Tibial nerve (tissue), 4 donors: Measurements from ENCODE around the gene ANKS1A. TPM values are rescaled to one million over a fixed set of nuclear protein-coding genes. Genes with fewer than 3 reads are reported as not detected.

Experiments used
- DNase-seq, 2 donors: peaks; one replicate each; pipeline ENCODE4 v3.0.0-alpha.2; 2019; ENCODE audit warnings: low spot score in 2 of 2
- H3K27ac ChIP-seq, 4 donors: fragments of 200-600 bp; sonication (generic) in 3 of 4; one replicate each; pipeline ENCODE4 v1.5.1; 2017 to 2019; ENCODE audit warnings: mild to moderate bottlenecking in 1 of 4
- H3K27me3 ChIP-seq, 2 donors: fragments of 200-600 bp; sonication (generic) in 1 of 2; one replicate each; pipeline versions ENCODE4 v1.5.1 to v1.6.0; 2017 to 2019
- H3K36me3 ChIP-seq, 3 donors: fragments of 200-600 bp; sonication (generic); one replicate each; pipeline ENCODE4 v1.5.1; 2018 to 2019
- H3K4me1 ChIP-seq, 4 donors: fragments of 200-600 bp; sonication (generic) in 3 of 4; one replicate each; pipeline ENCODE4 v1.5.1; 2017 to 2019
- H3K4me3 ChIP-seq, 4 donors: fragments of 200-600 bp; sonication (generic) in 3 of 4; one replicate each; pipeline ENCODE4 v1.5.1; 2017 to 2019; ENCODE audit warnings: mild to moderate bottlenecking in 1 of 4, moderate library complexity in 1 of 4
- H3K9me3 ChIP-seq, 4 donors: fragments of 200-600 bp; sonication (generic) in 3 of 4; one replicate each; pipeline ENCODE4 v1.5.1; 2017 to 2019
- CTCF ChIP-seq, 5 experiments: fragments of 200-600 bp in 3 of 5; fragments of 450-650 bp in 2 of 5; sonication (generic) in 3 of 5; IDR thresholded peaks; one replicate each; pipeline ENCODE4 v1.5.1; 2016 to 2019; ENCODE audit warnings: antibody characterized with exemption in 5 of 5, mild to moderate bottlenecking in 3 of 5, moderate library complexity in 2 of 5
- EP300 ChIP-seq, 2 donors: sonication (generic); formaldehyde crosslinking; IDR thresholded peaks; one replicate each; pipeline ENCODE4 v1.6.1; 2017; ENCODE audit warnings: antibody characterized with exemption in 2 of 2, mild to moderate bottlenecking in 1 of 2
- POLR2A ChIP-seq, 2 donors: fragments of 450-650 bp; IDR thresholded peaks; one replicate each; pipeline ENCODE4 v1.6.1; 2017; ENCODE audit warnings: antibody characterized with exemption in 2 of 2, mild to moderate bottlenecking in 2 of 2, moderate library complexity in 2 of 2
- WGBS, 2 donors: methylation state at CpG; one replicate each; pipeline ENCODE4 v1.1.5; 2018; 5-methylcytosine and 5-hydroxymethylcytosine counted together
- total RNA-seq, 4 donors: library from RNA; depleted of rRNA; stranded (reverse); fragments of >200 nt; gene quantifications; one replicate each; pipeline ENCODE4 v1.1.0, GENCODE V29; 2016

The ANKS1A gene
- total RNA-seq, 4 donors from 2014 or later, result 39.3 to 55.9 (median 44.0) TPM

DNA sequence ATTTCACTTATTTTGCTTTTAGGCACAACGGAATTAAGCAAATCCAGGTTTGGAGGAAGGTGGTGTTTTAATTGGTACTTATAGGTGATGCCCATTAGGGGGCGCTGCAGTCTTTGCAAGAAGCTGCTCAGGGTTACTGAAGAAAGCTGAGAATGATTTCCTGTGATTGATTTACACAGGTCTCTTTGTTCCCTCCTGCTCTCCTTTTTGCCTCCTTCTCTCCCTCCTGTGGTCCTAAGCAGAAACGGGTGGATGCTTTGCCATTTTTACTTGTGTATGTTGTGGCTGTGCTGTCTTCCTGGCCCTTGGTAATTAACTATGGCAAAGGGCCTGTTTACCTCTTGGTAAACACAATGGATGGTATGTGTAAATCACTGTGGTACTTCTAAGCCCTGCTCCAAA is 97.8 kb downstream of the ANKS1A start:
- peak overlapping the region in 2 of 4 donors; percentile 20 to 66 for H3K27ac ChIP-seq
- peaks cover 0 to 53% (median 12%) of the 10 kb centered on the region in 3 donors for H3K36me3 ChIP-seq
- TF ChIP-seq POLR2A (IDR thresholded peaks at IDR 0.05), result no peak
- peak; percentile 69 to 95 (median 82) for TF ChIP-seq CTCF (IDR thresholded peaks at IDR 0.05)
- peak in 1 of 2 donors; percentile 47 for TF ChIP-seq EP300 (IDR thresholded peaks at IDR 0.05)
- H3K4me3 ChIP-seq, result no peak overlapping the region
- WGBS, 2 donors, result 6 to 11% methylated on average over 3 of the region's 3 CpGs
- H3K9me3 ChIP-seq, result no peaks in the 10 kb centered on the region
- peaks cover 0 to 19% (median 2%) of the 10 kb centered on the region in 4 donors for H3K4me1 ChIP-seq
- peak; percentile 21 to 48 for DNase-seq
- no peaks in the 10 kb centered on the region for H3K27me3 ChIP-seq

DNA sequence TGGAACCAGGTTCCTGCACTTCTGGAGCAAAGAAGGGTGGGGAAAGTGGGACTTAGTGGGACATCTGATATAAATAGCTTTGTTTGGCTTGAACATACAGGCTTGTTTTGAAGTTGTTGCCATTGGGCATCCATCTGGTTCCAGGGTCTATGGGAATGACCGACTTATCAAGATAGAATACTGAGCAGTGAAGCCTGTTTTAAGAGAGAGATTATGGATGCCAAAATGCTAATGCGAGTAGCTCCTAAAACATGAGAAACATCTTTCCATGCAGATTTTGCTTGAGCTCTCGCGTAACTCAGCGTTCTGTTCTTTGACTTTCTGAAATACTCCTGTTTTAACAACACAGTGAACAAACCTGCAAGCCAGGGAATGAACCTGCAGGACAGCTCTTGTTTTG is 98.5 kb downstream of the ANKS1A start:
- Histone ChIP-seq H3K27ac (peak overlapping the region in 2 of 4 donors; percentile 20 to 66), H3K4me3 (no peak overlapping the region), H3K9me3 (no peaks in the 10 kb centered on the region), H3K4me1 (peaks cover 0 to 19% (median 2%) of the 10 kb centered on the region in 4 donors), H3K27me3 (no peaks in the 10 kb centered on the region), H3K36me3 (peaks cover 0 to 53% (median 5%) of the 10 kb centered on the region in 3 donors)
- TF ChIP-seq EP300 (IDR thresholded peaks at IDR 0.05) (no peak), CTCF (IDR thresholded peaks at IDR 0.05) (no peak), POLR2A (IDR thresholded peaks at IDR 0.05) (no peak)
- DNase-seq, result no peak
- 93 to 98% methylated on average over 5 of the region's 5 CpGs for WGBS, 2 donors

DNA sequence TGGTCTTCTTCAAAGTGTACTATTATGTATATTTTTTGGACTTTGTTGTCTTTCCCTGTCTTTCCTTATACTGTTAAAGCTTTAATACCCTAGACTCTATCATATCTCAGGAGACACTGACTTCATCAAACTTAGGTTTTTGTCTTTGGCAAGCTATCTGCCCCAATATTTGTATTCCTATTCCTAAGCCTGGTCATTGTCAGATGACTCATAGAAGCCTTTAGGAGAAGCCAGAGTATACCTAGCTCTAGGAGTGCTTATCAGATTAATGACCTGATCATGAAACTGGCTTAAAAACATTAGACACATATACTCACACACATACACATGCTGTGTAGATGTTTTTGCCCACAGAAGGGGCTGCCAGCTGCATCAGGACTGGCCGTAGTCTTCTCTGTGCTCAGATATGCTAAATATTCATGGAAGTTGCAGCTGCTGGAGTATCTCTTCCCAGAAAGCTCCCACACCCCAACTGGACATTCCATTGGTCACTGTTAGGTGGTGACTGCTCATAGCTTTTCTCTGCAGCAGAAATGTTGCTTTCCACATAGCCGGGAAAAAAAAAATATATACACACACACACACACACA is 102.0 kb downstream of the ANKS1A start:
- Histone ChIP-seq H3K9me3 (no peaks in the 10 kb centered on the region), H3K4me1 (peaks cover 0 to 19% (median 2%) of the 10 kb centered on the region in 4 donors), H3K27me3 (no peaks in the 10 kb centered on the region), H3K36me3 (peaks cover 0 to 45% (median 0%) of the 10 kb centered on the region in 3 donors), H3K27ac (peak overlapping the region in 2 of 4 donors; percentile 2 to 34), H3K4me3 (no peak overlapping the region)
- DNase-seq, result no peak
- 49 to 52% methylated on average over 2 of the region's 2 CpGs for WGBS, 2 donors
- TF ChIP-seq POLR2A (IDR thresholded peaks at IDR 0.05) (no peak), CTCF (IDR thresholded peaks at IDR 0.05) (no peak), EP300 (IDR thresholded peaks at IDR 0.05) (no peak)

DNA sequence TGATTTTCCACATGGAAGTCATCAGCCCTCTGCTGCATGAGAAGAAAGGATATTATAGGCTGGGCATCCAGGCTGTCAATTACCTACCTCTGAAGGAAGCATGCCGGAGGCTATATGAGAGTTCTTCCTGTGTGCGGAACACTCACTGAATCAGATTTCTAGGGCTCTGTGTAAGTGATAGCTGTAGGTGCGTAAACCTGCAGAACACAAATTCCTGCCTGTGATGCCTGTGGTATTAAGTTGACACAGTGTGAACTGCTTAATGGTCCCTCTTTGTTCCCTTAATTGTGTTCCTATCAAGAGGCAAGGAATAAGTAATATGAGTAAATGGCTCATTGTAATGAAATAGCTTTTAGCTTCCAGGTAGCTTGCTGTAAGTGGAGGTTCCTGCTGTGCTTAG is 103.3 kb downstream of the ANKS1A start:
- TF ChIP-seq EP300 (IDR thresholded peaks at IDR 0.05) (no peak), POLR2A (IDR thresholded peaks at IDR 0.05) (no peak), CTCF (IDR thresholded peaks at IDR 0.05) (no peak)
- Histone ChIP-seq H3K27me3 (no peaks in the 10 kb centered on the region), H3K27ac (no peak overlapping the region), H3K36me3 (peaks cover 0 to 46% (median 0%) of the 10 kb centered on the region in 3 donors), H3K4me1 (peaks cover 0 to 10% (median under 1%) of the 10 kb centered on the region in 4 donors), H3K4me3 (no peak overlapping the region), H3K9me3 (no peaks in the 10 kb centered on the region)
- DNase-seq, result no peak
- 98 to 99% methylated on average over 3 of the region's 3 CpGs for WGBS, 2 donors

DNA sequence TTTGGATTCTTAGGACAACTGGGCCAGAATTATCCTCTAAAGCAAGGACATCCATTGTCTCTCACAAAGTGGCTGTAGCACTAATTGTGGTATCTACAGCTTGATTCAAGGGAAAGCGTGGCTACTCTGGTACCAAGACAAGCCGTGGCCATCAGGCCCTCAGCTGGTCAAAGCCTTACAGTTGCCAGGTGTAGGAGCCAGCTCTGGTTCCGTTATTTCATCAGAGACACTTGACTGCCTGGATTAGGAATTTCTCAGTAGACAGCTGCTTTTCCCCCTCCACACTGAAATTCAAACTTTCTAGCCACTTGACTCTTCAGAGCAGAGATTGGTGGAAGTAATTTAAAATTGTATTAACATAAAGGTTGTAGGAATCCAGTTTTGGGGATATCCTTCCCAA is 104.2 kb downstream of the ANKS1A start:
- no peaks in the 10 kb centered on the region for H3K9me3 ChIP-seq
- no peaks in the 10 kb centered on the region for H3K27me3 ChIP-seq
- peaks cover 0 to 46% (median 0%) of the 10 kb centered on the region in 3 donors for H3K36me3 ChIP-seq
- no peak overlapping the region for H3K4me3 ChIP-seq
- peaks cover 0 to 8% (median 0%) of the 10 kb centered on the region in 4 donors for H3K4me1 ChIP-seq
- H3K27ac ChIP-seq, result no peak overlapping the region
- 93 to 95% methylated on average over 3 of the region's 3 CpGs for WGBS, 2 donors
- DNase-seq, result no peak
- TF ChIP-seq CTCF (IDR thresholded peaks at IDR 0.05), result no peak
- no peak for TF ChIP-seq POLR2A (IDR thresholded peaks at IDR 0.05)
- no peak for TF ChIP-seq EP300 (IDR thresholded peaks at IDR 0.05)
